Measurements from ENCODE around the gene BAHD1. TPM values are rescaled to one million over a fixed set of nuclear protein-coding genes. Genes with fewer than 3 reads are reported as not detected.

The BAHD1 gene
- polyA plus RNA-seq, 3 donors, result 0.67 to 8.9 (median 0.79) TPM

DNA sequence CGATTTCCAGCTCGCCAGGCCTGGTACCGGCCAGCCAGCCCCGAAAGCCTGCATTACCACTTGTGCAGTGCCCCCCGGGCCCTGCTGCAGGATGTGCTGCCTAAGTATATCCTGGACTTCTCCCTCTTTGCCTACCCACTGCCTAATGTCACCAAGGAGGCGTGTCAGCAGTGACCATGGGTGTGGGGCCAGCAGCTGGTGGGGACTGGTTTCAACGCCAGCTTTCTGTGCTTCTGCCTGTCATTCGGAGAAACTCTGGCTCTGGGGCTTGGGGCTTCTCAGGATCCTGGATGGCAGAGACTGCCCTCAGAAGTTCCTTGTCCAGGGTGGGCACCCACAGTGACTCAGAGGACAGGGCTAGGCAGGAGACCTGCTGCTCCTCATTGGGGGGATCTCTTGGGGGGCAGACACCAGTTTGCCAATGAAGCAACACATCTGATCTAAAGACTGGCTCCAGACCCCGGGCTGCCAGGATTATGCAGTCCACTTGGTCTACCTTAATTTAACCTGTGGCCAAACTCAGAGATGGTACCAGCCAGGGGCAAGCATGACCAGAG, 31.5 kb downstream of the BAHD1 start:
- peaks cover 0 to 2% (median 0%) of the 10 kb centered on the region in 7 donors for H3K9me3 Mint-ChIP-seq
- H3K36me3 Mint-ChIP-seq, result peaks cover 0 to 10% of the 10 kb centered on the region in 2 donors
- peaks cover 21% of the 10 kb centered on the region for H3K4me1 Mint-ChIP-seq
- H3K4me1 ChIP-seq (ENCODE audit: control insufficient read depth in 1 of 2, insufficient read depth in 2 of 2, low read length in 2 of 2), result peaks cover 13 to 21% of the 10 kb centered on the region in 2 donors
- TF ChIP-seq, protein P1, sequence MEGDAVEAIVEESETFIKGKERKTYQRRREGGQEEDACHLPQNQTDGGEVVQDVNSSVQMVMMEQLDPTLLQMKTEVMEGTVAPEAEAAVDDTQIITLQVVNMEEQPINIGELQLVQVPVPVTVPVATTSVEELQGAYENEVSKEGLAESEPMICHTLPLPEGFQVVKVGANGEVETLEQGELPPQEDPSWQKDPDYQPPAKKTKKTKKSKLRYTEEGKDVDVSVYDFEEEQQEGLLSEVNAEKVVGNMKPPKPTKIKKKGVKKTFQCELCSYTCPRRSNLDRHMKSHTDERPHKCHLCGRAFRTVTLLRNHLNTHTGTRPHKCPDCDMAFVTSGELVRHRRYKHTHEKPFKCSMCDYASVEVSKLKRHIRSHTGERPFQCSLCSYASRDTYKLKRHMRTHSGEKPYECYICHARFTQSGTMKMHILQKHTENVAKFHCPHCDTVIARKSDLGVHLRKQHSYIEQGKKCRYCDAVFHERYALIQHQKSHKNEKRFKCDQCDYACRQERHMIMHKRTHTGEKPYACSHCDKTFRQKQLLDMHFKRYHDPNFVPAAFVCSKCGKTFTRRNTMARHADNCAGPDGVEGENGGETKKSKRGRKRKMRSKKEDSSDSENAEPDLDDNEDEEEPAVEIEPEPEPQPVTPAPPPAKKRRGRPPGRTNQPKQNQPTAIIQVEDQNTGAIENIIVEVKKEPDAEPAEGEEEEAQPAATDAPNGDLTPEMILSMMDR (IDR thresholded peaks at IDR 0.05), result no peak
- peak overlapping the region in 2 of 7 donors; percentile 30 to 89 for H3K27ac Mint-ChIP-seq
- H3K27me3 Mint-ChIP-seq (ENCODE audit: low read depth in 3 of 3), result peaks cover 2 to 7% (median 5%) of the 10 kb centered on the region in 3 donors
- H3K9ac ChIP-seq (ENCODE audit: insufficient read depth, low read length, poor library complexity, severe bottlenecking), result peak overlapping the region; percentile 77
- H3K79me2 ChIP-seq (ENCODE audit: insufficient read depth, low read length), result peaks cover 10% of the 10 kb centered on the region
- no peaks in the 10 kb centered on the region for H4K20me1 ChIP-seq (ENCODE audit: insufficient read depth, low read length)
- H2AFZ ChIP-seq (ENCODE audit: insufficient read depth, low read depth, low read length, poor library complexity, severe bottlenecking), result peak overlapping the region; percentile 94
- H3K4me2 ChIP-seq (replicated peaks; ENCODE audit: extremely low read depth, low read length, poor library complexity, severe bottlenecking), result peak overlapping the region; percentile 97
- DNase-seq, result no peak
- H3K36me3 ChIP-seq (replicated peaks in 1 of 2; ENCODE audit: control insufficient read depth in 1 of 2, insufficient read depth in 2 of 2, low read length in 2 of 2), result no peaks in the 10 kb centered on the region
- peak overlapping the region in 1 of 2 donors; percentile 75 for H3K27ac ChIP-seq (ENCODE audit: low read depth in 1 of 2, low read length in 2 of 2)
- WGBS (ENCODE audit: insufficient coverage), result 68% methylated on average over 8 of the region's 9 CpGs
- no peaks in the 10 kb centered on the region for H3K9me3 ChIP-seq (replicated peaks in 1 of 2; ENCODE audit: control insufficient read depth in 1 of 2, insufficient read depth in 1 of 2, low read length in 2 of 2)
- peak overlapping the region; percentile 87 to 93 for H3K4me3 Mint-ChIP-seq
- peak overlapping the region in 1 of 3 experiments; percentile 91 for H3K4me3 ChIP-seq (replicated peaks in 1 of 3; ENCODE audit: low read depth in 2 of 3, low read length in 3 of 3)
- no peaks in the 10 kb centered on the region for H3K27me3 ChIP-seq (ENCODE audit: control insufficient read depth in 2 of 2, insufficient read depth in 2 of 2, low read length in 2 of 2)
- intact Hi-C loops (cut with micrococcal nuclease), result no loop called here

DNA sequence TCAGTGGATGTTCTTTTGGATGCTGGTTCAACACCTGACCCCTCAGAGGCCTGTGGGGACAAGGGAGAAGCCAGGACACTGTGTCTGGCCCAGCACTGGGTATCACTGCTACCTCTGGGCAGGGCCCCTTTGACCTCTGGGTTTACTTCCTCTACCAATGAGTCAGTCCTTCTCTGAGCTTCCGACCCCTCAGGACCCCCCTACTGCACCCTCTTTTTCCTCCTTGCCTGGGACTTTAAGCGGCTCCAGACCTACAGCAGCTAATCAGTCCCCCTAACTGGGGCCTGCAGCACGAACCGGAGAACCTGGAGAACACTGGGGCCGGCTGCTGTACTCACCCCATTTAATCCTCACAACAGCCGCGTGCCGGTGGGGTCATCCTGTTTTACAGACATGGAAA, 33.8 kb downstream of the BAHD1 start:
- peak overlapping the region in 1 of 7 donors; percentile 21 for H3K27ac Mint-ChIP-seq
- peaks cover 21% of the 10 kb centered on the region for H3K4me1 Mint-ChIP-seq
- no peaks in the 10 kb centered on the region for H3K27me3 ChIP-seq (ENCODE audit: control insufficient read depth in 2 of 2, insufficient read depth in 2 of 2, low read length in 2 of 2)
- TF ChIP-seq, protein P1 (IDR thresholded peaks at IDR 0.05), result no peak
- H2AFZ ChIP-seq (ENCODE audit: insufficient read depth, low read depth, low read length, poor library complexity, severe bottlenecking), result no peak overlapping the region
- WGBS (ENCODE audit: insufficient coverage), result 90% methylated on average over 4 of the region's 8 CpGs
- no peaks in the 10 kb centered on the region for H3K9me3 Mint-ChIP-seq
- peaks cover 13 to 21% of the 10 kb centered on the region in 2 donors for H3K4me1 ChIP-seq (ENCODE audit: control insufficient read depth in 1 of 2, insufficient read depth in 2 of 2, low read length in 2 of 2)
- no peaks in the 10 kb centered on the region for H4K20me1 ChIP-seq (ENCODE audit: insufficient read depth, low read length)
- no peak overlapping the region for H3K4me3 ChIP-seq (replicated peaks in 1 of 3; ENCODE audit: low read depth in 2 of 3, low read length in 3 of 3)
- peaks cover 10% of the 10 kb centered on the region for H3K79me2 ChIP-seq (ENCODE audit: insufficient read depth, low read length)
- H3K27ac ChIP-seq (ENCODE audit: low read depth in 1 of 2, low read length in 2 of 2), result no peak overlapping the region
- no peaks in the 10 kb centered on the region for H3K36me3 Mint-ChIP-seq
- no peaks in the 10 kb centered on the region for H3K9me3 ChIP-seq (replicated peaks in 1 of 2; ENCODE audit: control insufficient read depth in 1 of 2, insufficient read depth in 1 of 2, low read length in 2 of 2)
- intact Hi-C loops (cut with micrococcal nuclease), result no loop called here
- no peak overlapping the region for H3K4me3 Mint-ChIP-seq
- no peak overlapping the region for H3K4me2 ChIP-seq (replicated peaks; ENCODE audit: extremely low read depth, low read length, poor library complexity, severe bottlenecking)
- DNase-seq, result no peak
- H3K9ac ChIP-seq (ENCODE audit: insufficient read depth, low read length, poor library complexity, severe bottlenecking), result no peak overlapping the region
- no peaks in the 10 kb centered on the region for H3K36me3 ChIP-seq (replicated peaks in 1 of 2; ENCODE audit: control insufficient read depth in 1 of 2, insufficient read depth in 2 of 2, low read length in 2 of 2)
- H3K27me3 Mint-ChIP-seq (ENCODE audit: low read depth in 3 of 3), result peaks cover 4 to 10% (median 8%) of the 10 kb centered on the region in 3 donors

Measured in CD14-positive monocyte (primary cell).